Heart left ventricle (tissue), 16 donors: Measurements from ENCODE around the gene LELP1. TPM values are rescaled to one million over a fixed set of nuclear protein-coding genes. Genes with fewer than 3 reads are reported as not detected.

Source experiments
- ATAC-seq, 4 donors: fragments of 200-7000 bp; cut with Tn5 transposase; one replicate each; pipeline ENCODE4 v1.9.1; 2020 to 2022; ENCODE audit warnings: moderate library complexity in 4 of 4, mild to moderate bottlenecking in 3 of 4, moderate number of reproducible peaks in 1 of 4
- DNase-seq, 5 donors: peaks; one replicate each; pipeline ENCODE4 v3.0.0-alpha.2; 2020
- H3K27ac ChIP-seq, 12 donors: fragments of 200-600 bp; sonication (generic) in 4 of 12; one replicate each; pipeline versions ENCODE4 v1.5.0 to v1.8.0; 2016 to 2022; ENCODE audit warnings: mild to moderate bottlenecking in 2 of 12
- H3K27me3 ChIP-seq, 9 donors: fragments of 200-600 bp; sonication (generic) in 2 of 9; one replicate each; pipeline versions ENCODE4 v1.5.1 to v1.8.0; 2016 to 2022; ENCODE audit warnings: mild to moderate bottlenecking in 3 of 9
- H3K36me3 ChIP-seq, 9 donors: fragments of 200-600 bp; sonication (generic) in 2 of 9; one replicate each; pipeline versions ENCODE4 v1.5.0 to v1.8.0; 2018 to 2022; ENCODE audit warnings: mild to moderate bottlenecking in 2 of 9
- H3K4me1 ChIP-seq, 12 donors: fragments of 200-600 bp; sonication (generic) in 4 of 12; one replicate each; pipeline versions ENCODE4 v1.5.0 to v1.8.0; 2016 to 2022; ENCODE audit warnings: mild to moderate bottlenecking in 3 of 12
- H3K4me3 ChIP-seq, 12 donors: fragments of 200-600 bp; sonication (generic) in 4 of 12; one replicate each; pipeline versions ENCODE4 v1.5.0 to v1.8.0; 2017 to 2022; ENCODE audit warnings: mild to moderate bottlenecking in 9 of 12, moderate library complexity in 4 of 12
- H3K9me3 ChIP-seq, 12 donors: fragments of 200-600 bp; sonication (generic) in 4 of 12; one replicate each; pipeline versions ENCODE4 v1.5.0 to v1.8.0; 2016 to 2022; ENCODE audit warnings: mild to moderate bottlenecking in 1 of 12
- POLR2A ChIP-seq, 2 donors: fragments of 450-650 bp; IDR thresholded peaks; one replicate each; pipeline ENCODE4 v1.6.1; 2017; ENCODE audit warnings: antibody characterized with exemption in 2 of 2, mild to moderate bottlenecking in 2 of 2, moderate library complexity in 2 of 2
- WGBS, 4 donors: extraction: QIAGEN DNeasy Blood & Tissue Kit in 2 of 4; methylation state at CpG; one replicate each; pipeline versions ENCODE4 v1.1.5 to v1.1.7; 2013 to 2018; 5-methylcytosine and 5-hydroxymethylcytosine counted together
- intact Hi-C, 10 donors: fragments of 100-400 bp; cut with DNase I; formaldehyde crosslinking; loops; one replicate each; pipeline versions ENCODE4 v1.11.1 to v1.14.2; 2022
- polyA plus RNA-seq, 2 donors: library from polyadenylated mRNA; stranded (reverse); fragments of 200-250 nt; gene quantifications; one replicate each; pipeline ENCODE4 v1.2.3, GENCODE V29; 2013
- total RNA-seq, 9 donors: library from RNA; depleted of rRNA in 2 of 9; stranded (reverse); fragments of >200 nt in 2 of 9; fragmentation: NEBNext Ultra II Directional in 3 of 9; extraction: Animal tissue kit (Norgen Biotek cat#: 25700) in 3 of 9; gene quantifications; one replicate each; pipeline versions ENCODE4 v1.1.0 to v1.2.4, GENCODE V29; 2016 to 2023
- TF ChIP-seq, protein P1 (sequence below), 12 donors: fragments of 200-600 bp; sonication (generic) in 4 of 12; IDR thresholded peaks; one replicate each; pipeline versions ENCODE4 v1.5.0 to v1.8.0; 2018 to 2022; ENCODE audit warnings: antibody characterized with exemption in 12 of 12, mild to moderate bottlenecking in 5 of 12
- donor health status: ischemic (EF 13 %, LVEDD 7.1; RV severe dilation, severe dysfunction).
- donor health status: healthy with polysubstance abuse.
- donor health status: DM: no; HTN: yes; CAD: no.
- donor health status: DM: no; HTN: no; CAD: no.
- donor health status: ischemic (EF 25% LVEDD 6.9; RV normal size, moderate dysfunction).
- donor health status: ischemic (EF 25% LVEDD 5.7; RV mildly dilated, moderate dysfunction).
- donor health status: healthy.
- donor health status: DM: yes; HTN: yes; CAD: no.
- donor health status: ischemic (EF 35%, LVEDD 5.7; RV mildly dilated, moderate dysfunction).
- donor health status: nonischemic (EF 11% LVEDD 7.7; RV severe dilation, severe dysfunction).
- donor health status: DM: yes; HTN: yes; CAD: no.
- donor health status: PGD.
- donor health status: ischemic (EF 29% LVEDD 5.4; RV normal size, mild dysfunction).
- donor health status: nonischemic (EF 23%, LVEDD 6.1; RV moderate dilation, normal function).

LELP1 gene
- total and polyA plus RNA-seq, 11 donors: not detected

DNA sequence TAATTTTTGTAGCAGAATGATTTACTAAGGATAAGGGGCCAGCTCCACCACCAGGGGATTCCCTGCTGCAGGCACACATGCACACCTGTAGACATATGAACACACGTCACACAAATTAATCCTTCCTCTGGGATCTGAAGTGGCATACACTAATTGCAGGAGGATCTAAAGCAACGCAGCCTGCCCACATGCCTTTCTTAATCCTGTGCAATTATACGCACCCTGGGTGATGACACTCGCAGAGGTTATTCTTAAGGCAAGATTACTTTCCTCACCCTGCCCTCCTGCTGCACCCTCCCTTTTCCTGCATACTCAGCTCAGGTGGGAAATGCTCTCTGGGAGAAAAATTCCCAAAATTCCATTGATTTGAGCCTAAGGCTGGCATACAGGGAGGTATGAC is 48.8 kb downstream of the LELP1 start:
- no peak overlapping the region for H3K27ac ChIP-seq
- ATAC-seq (no peak), DNase-seq (no peak)
- no peaks in the 10 kb centered on the region for H3K36me3 ChIP-seq
- H3K4me1 ChIP-seq: no peaks in the 10 kb centered on the region
- intact Hi-C loops: no loop called here
- H3K27me3 ChIP-seq: peaks cover 0 to 33% (median 5%) of the 10 kb centered on the region in 9 donors
- no peak overlapping the region for H3K4me3 ChIP-seq
- whole genome bisulfite sequencing, 4 donors: 79 to 87% (median 81%) methylated on average over 4 of the region's 4 CpGs
- TF ChIP-seq, protein P1, sequence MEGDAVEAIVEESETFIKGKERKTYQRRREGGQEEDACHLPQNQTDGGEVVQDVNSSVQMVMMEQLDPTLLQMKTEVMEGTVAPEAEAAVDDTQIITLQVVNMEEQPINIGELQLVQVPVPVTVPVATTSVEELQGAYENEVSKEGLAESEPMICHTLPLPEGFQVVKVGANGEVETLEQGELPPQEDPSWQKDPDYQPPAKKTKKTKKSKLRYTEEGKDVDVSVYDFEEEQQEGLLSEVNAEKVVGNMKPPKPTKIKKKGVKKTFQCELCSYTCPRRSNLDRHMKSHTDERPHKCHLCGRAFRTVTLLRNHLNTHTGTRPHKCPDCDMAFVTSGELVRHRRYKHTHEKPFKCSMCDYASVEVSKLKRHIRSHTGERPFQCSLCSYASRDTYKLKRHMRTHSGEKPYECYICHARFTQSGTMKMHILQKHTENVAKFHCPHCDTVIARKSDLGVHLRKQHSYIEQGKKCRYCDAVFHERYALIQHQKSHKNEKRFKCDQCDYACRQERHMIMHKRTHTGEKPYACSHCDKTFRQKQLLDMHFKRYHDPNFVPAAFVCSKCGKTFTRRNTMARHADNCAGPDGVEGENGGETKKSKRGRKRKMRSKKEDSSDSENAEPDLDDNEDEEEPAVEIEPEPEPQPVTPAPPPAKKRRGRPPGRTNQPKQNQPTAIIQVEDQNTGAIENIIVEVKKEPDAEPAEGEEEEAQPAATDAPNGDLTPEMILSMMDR (IDR thresholded peaks at IDR 0.05): no peak
- no peak for TF ChIP-seq POLR2A (IDR thresholded peaks at IDR 0.05)
- no peaks in the 10 kb centered on the region for H3K9me3 ChIP-seq

DNA sequence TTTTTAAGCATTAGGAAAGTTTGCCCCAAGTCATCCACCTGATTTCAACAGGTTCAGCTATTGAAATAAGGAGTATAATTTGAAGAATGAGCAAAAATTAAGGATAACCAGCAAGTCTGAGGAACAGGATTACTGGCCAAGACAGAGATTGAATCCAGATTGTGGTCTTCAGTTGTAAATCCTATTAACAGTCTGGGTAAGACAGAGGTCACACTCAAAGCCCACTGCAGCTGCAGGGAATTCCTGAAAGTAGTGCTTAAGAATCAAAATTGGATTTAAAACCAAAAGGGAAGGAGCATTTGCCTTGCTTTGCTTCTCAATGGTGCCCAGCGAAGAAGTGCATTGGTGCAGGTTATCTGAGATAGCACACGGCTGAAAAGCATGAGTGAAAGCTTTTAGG is 49.8 kb downstream of the LELP1 start:
- peaks cover 0 to 22% (median 5%) of the 10 kb centered on the region in 9 donors for H3K27me3 ChIP-seq
- H3K27ac ChIP-seq: no peak overlapping the region
- intact Hi-C loops: no loop called here
- no peak overlapping the region for H3K4me3 ChIP-seq
- no peaks in the 10 kb centered on the region for H3K9me3 ChIP-seq
- DNase-seq (no peak), ATAC-seq (no peak)
- WGBS, 4 donors: 45 to 91% (median 65%) methylated on average over 2 of the region's 2 CpGs
- no peaks in the 10 kb centered on the region for H3K4me1 ChIP-seq
- TF ChIP-seq, protein P1 (IDR thresholded peaks at IDR 0.05): no peak
- no peak for TF ChIP-seq POLR2A (IDR thresholded peaks at IDR 0.05)
- H3K36me3 ChIP-seq: no peaks in the 10 kb centered on the region

DNA sequence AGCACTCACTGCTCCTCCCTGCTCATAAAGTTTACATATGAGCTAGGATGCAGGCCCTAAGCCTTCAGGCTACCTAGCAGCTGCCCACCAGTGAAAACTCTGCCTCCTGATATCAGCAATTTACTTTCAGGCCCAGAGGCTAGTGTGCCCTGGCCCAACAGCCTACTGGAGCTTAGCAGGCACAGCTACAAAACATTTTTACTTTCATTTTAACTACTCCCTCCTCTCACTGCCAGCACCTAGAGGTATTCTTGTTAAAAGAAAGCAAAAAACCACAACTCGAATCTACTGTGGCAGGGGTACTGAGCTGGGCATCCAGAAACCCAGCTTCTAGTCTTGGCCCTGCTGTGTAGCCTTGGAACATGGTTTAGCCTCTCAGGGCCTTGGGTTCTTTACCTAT is 50.5 kb downstream of the LELP1 start:
- WGBS, 4 donors: 44 to 53% (median 48%) methylated on average over 1 of the region's 1 CpG
- no peaks in the 10 kb centered on the region for H3K36me3 ChIP-seq
- H3K4me3 ChIP-seq: no peak overlapping the region
- no peaks in the 10 kb centered on the region for H3K9me3 ChIP-seq
- intact Hi-C loops: no loop called here
- H3K27ac ChIP-seq: no peak overlapping the region
- TF ChIP-seq POLR2A (IDR thresholded peaks at IDR 0.05): no peak
- TF ChIP-seq, protein P1 (IDR thresholded peaks at IDR 0.05): no peak
- DNase-seq (no peak), ATAC-seq (no peak)
- H3K4me1 ChIP-seq: no peaks in the 10 kb centered on the region
- H3K27me3 ChIP-seq: peaks cover 0 to 18% (median 2%) of the 10 kb centered on the region in 9 donors

Other genes starting within 250 kb of the LELP1 start
- gene SPRR4, start 232.8 kb upstream of the LELP1 start, total RNA-seq: not detected
- gene SPRR4, start 232.8 kb upstream of the LELP1 start, polyA plus RNA-seq: not detected
- gene SPRR1A, start 219.3 kb upstream of the LELP1 start, total RNA-seq: not detected
- gene SPRR1A, start 219.3 kb upstream of the LELP1 start, polyA plus RNA-seq: not detected
- gene SPRR3, start 201.7 kb upstream of the LELP1 start, total RNA-seq: not detected
- 1 to 10 TPM in 1 of 2 donors, not detected in 1; 1.2 TPM for gene SPRR3, start 201.7 kb upstream of the LELP1 start, polyA plus RNA-seq
- gene SPRR1B, start 172.2 kb upstream of the LELP1 start, total RNA-seq: not detected
- not detected for gene SPRR1B, start 172.2 kb upstream of the LELP1 start, polyA plus RNA-seq
- gene SPRR2D, start 162.3 kb upstream of the LELP1 start, total RNA-seq: not detected
- gene SPRR2D, start 162.3 kb upstream of the LELP1 start, polyA plus RNA-seq: under 1 TPM in 1 of 2 donors, not detected in 1; 0.12 TPM
- not detected for gene SPRR2A, start 145.9 kb upstream of the LELP1 start, total RNA-seq
- gene SPRR2A, start 145.9 kb upstream of the LELP1 start, polyA plus RNA-seq: under 1 TPM in 1 of 2 donors, not detected in 1; 0.32 TPM
- not detected for gene SPRR2B, start 131.8 kb upstream of the LELP1 start, total RNA-seq
- gene SPRR2B, start 131.8 kb upstream of the LELP1 start, polyA plus RNA-seq: not detected
- gene SPRR2E, start 108.9 kb upstream of the LELP1 start, total RNA-seq: not detected
- under 1 TPM in 1 of 2 donors, not detected in 1; 0.12 TPM for gene SPRR2E, start 108.9 kb upstream of the LELP1 start, polyA plus RNA-seq
- gene SPRR2F, start 89.9 kb upstream of the LELP1 start, total RNA-seq: 1 to 10 TPM in 1 of 9 donors, not detected in 8; 5.5 TPM
- not detected for gene SPRR2F, start 89.9 kb upstream of the LELP1 start, polyA plus RNA-seq
- gene SPRR2G, start 52.5 kb upstream of the LELP1 start, total RNA-seq: not detected
- gene SPRR2G, start 52.5 kb upstream of the LELP1 start, polyA plus RNA-seq: not detected
- gene PRR9, start 14.2 kb downstream of the LELP1 start, total RNA-seq: 1 to 10 TPM in 1 of 9 donors, not detected in 8; 1.1 TPM
- not detected for gene PRR9, start 14.2 kb downstream of the LELP1 start, polyA plus RNA-seq
- gene LORICRIN, start 56.3 kb downstream of the LELP1 start, total RNA-seq: not detected
- gene LORICRIN, start 56.3 kb downstream of the LELP1 start, polyA plus RNA-seq: not detected
- gene PGLYRP3, start 109.5 kb downstream of the LELP1 start, total RNA-seq: not detected
- not detected for gene PGLYRP3, start 109.5 kb downstream of the LELP1 start, polyA plus RNA-seq
- gene PGLYRP4, start 145.4 kb downstream of the LELP1 start, total RNA-seq: not detected
- gene PGLYRP4, start 145.4 kb downstream of the LELP1 start, polyA plus RNA-seq: not detected
- 100 to 1,000 TPM in 3 of 9 donors, 10 to 100 TPM in 5, 1 to 10 TPM in 1; 5.7 to 350 (median 76.2) TPM for gene S100A9, start 154.4 kb downstream of the LELP1 start, total RNA-seq
- gene S100A9, start 154.4 kb downstream of the LELP1 start, polyA plus RNA-seq: 100 to 1,000 TPM in 1 of 2 donors, 10 to 100 TPM in 1; 43.3 to 202 TPM
- gene S100A12, start 172.2 kb downstream of the LELP1 start, total RNA-seq: 1 to 10 TPM in 8 of 9 donors, not detected in 1; 1.2 to 8.9 (median 3.7) TPM
- 1 to 10 TPM; 5.1 to 9.1 TPM for gene S100A12, start 172.2 kb downstream of the LELP1 start, polyA plus RNA-seq
- 100 to 1,000 TPM in 2 of 9 donors, 10 to 100 TPM in 6, 1 to 10 TPM in 1; 6.0 to 199 (median 27.2) TPM for gene S100A8, start 187.6 kb downstream of the LELP1 start, total RNA-seq
- 10 to 100 TPM; 32.3 to 72.9 TPM for gene S100A8, start 187.6 kb downstream of the LELP1 start, polyA plus RNA-seq
- not detected for gene S100A7A, start 213.1 kb downstream of the LELP1 start, total RNA-seq
- gene S100A7A, start 213.1 kb downstream of the LELP1 start, polyA plus RNA-seq: not detected